ENCODE data around the gene TTLL9.

TTLL9 gene

GRCh38 chr20:31939661-31940060 is 69.2 kb downstream of the TTLL9 start:
- no peak overlapping the region for H3K4me3 ChIP-seq (ENCODE audit: low read depth, low read length)

- no peak overlapping the region for H3K4me3 ChIP-seq (ENCODE audit: low read depth, low read length)
Measured at GRCh38 chr20:31943052-31943471, 72.6 kb downstream of the TTLL9 start.

- no peak overlapping the region for H3K4me3 ChIP-seq (ENCODE audit: low read depth, low read length)
Measured at GRCh38 chr20:31945319-31945718, 74.9 kb downstream of the TTLL9 start.

GRCh38 chr20:31945785-31946184 is 75.4 kb downstream of the TTLL9 start:
- H3K4me3 ChIP-seq (ENCODE audit: low read depth, low read length) = no peak overlapping the region

- no peak overlapping the region for H3K4me3 ChIP-seq (ENCODE audit: low read depth, low read length)
Measured at GRCh38 chr20:31948008-31948407, 77.6 kb downstream of the TTLL9 start.

- no peak overlapping the region for H3K4me3 ChIP-seq (ENCODE audit: low read depth, low read length)
Measured at GRCh38 chr20:31949877-31950646, 79.6 kb downstream of the TTLL9 start.

GRCh38 chr20:31951203-31951529 is 80.7 kb downstream of the TTLL9 start:
- H3K4me3 ChIP-seq (ENCODE audit: low read depth, low read length) = peak overlapping the region; percentile 92

GRCh38 chr20:31951530-31952453 is 81.4 kb downstream of the TTLL9 start, which contains the start of gene PDRG1:
TSS of gene PDRG1 (minus strand) at chr20:31952046. CDS start at chr20:31951961, 85 bp downstream.
- H3K4me3 ChIP-seq (ENCODE audit: low read depth, low read length) = peak within 1 kb of the TSS; percentile 92

- no peak overlapping the region for H3K4me3 ChIP-seq (ENCODE audit: low read depth, low read length)
Measured at GRCh38 chr20:31953556-31954148, 83.2 kb downstream of the TTLL9 start.

GRCh38 chr20:31954500-31954899 is 84.1 kb downstream of the TTLL9 start:
- H3K4me3 ChIP-seq (ENCODE audit: low read depth, low read length) = no peak overlapping the region

- H3K4me3 ChIP-seq (ENCODE audit: low read depth, low read length) = no peak overlapping the region
Measured at GRCh38 chr20:31956556-31957526, 86.4 kb downstream of the TTLL9 start.

- H3K4me3 ChIP-seq (ENCODE audit: low read depth, low read length) = no peak overlapping the region
Measured at GRCh38 chr20:31962761-31963160, 92.3 kb downstream of the TTLL9 start.

- no peak overlapping the region for H3K4me3 ChIP-seq (ENCODE audit: low read depth, low read length)
Measured at GRCh38 chr20:31963889-31964288, 93.5 kb downstream of the TTLL9 start.

- H3K4me3 ChIP-seq (ENCODE audit: low read depth, low read length) = peak overlapping the region; percentile 63
Measured at GRCh38 chr20:31966991-31967655, 96.7 kb downstream of the TTLL9 start.

GRCh38 chr20:31967830-31968249 is 97.4 kb downstream of the TTLL9 start, which contains the start of gene XKR7:
TSS of gene XKR7 (plus strand) at chr20:31968151. CDS start at chr20:31968176, 25 bp downstream.
- H3K4me3 ChIP-seq (ENCODE audit: low read depth, low read length) = peak within 1 kb of the TSS; percentile 70

- H3K4me3 ChIP-seq (ENCODE audit: low read depth, low read length) = peak overlapping the region; percentile 70
Measured at GRCh38 chr20:31968291-31969126, 98.1 kb downstream of the TTLL9 start.

- no peak overlapping the region for H3K4me3 ChIP-seq (ENCODE audit: low read depth, low read length)
Measured at GRCh38 chr20:31969991-31970390, 99.6 kb downstream of the TTLL9 start.

- no peak overlapping the region for H3K4me3 ChIP-seq (ENCODE audit: low read depth, low read length)
Measured at GRCh38 chr20:31972471-31973021, 102.1 kb downstream of the TTLL9 start.
